GM06990 (cell line): ENCODE results near the gene CADPS2.
A peak's percentile ranks its signal among the peaks of the same experiment; 100 is the strongest.

Experiments used
- DNase-seq: peaks from one replicate; pipeline ENCODE4 v3.0.0-alpha.2; 2011; ENCODE audit not compliant: insufficient read length; ENCODE audit errors: extremely low read depth
- H3K27me3 ChIP-seq: replicated peaks from 2 replicates; pipeline ENCODE4 v1.6.0; 2011; ENCODE audit warnings: low read length; ENCODE audit not compliant: control insufficient read depth, insufficient read depth
- H3K36me3 ChIP-seq: 2 replicates; pipeline ENCODE4 v1.5.1; 2011; ENCODE audit warnings: low read length; ENCODE audit not compliant: control insufficient read depth, insufficient read depth
- H3K4me3 ChIP-seq: replicated peaks from 2 replicates; pipeline ENCODE4 v1.5.1; 2011; ENCODE audit warnings: low read depth, mild to moderate bottlenecking, control low read depth, low read length
- TF ChIP-seq, protein P1 (sequence below): IDR thresholded peaks from 2 replicates; pipeline ENCODE4 v1.5.1; 2011; ENCODE audit warnings: low read length, control low read depth, mild to moderate bottlenecking, inconsistent platforms; ENCODE audit not compliant: insufficient read depth, poor library complexity, severe bottlenecking

The CADPS2 gene

DNA sequence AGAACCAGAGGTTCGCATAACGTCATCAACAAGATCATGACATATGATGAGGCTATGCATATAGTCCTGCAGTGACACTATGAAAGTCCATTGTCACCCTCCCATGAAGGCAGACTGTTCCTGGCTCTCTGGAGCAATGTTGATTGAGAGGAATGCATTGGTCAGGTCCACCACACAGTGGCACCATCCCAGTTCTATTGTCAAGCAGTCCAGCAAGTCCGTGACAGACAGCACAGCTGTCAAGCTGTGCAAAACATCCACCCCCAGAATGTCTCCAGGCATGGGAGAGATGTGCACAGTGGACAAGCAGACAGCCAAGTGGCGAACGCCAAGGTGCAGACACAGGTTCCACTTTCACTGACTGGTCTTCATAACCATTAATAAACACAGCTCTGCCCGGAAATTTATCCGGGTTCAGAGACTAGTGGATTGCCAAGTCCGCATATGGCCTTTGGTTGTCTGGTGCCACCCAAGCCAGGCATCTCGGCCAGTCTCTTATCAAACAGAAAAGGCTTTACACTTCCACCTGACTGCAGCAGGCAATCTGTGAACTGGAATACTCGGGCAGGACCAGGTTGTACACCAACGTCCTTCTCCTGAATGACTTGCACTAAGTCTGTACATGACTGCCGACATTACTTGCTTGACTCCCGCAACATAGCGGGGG, 194.6 kb downstream of the CADPS2 start:
- TF ChIP-seq, protein P1, sequence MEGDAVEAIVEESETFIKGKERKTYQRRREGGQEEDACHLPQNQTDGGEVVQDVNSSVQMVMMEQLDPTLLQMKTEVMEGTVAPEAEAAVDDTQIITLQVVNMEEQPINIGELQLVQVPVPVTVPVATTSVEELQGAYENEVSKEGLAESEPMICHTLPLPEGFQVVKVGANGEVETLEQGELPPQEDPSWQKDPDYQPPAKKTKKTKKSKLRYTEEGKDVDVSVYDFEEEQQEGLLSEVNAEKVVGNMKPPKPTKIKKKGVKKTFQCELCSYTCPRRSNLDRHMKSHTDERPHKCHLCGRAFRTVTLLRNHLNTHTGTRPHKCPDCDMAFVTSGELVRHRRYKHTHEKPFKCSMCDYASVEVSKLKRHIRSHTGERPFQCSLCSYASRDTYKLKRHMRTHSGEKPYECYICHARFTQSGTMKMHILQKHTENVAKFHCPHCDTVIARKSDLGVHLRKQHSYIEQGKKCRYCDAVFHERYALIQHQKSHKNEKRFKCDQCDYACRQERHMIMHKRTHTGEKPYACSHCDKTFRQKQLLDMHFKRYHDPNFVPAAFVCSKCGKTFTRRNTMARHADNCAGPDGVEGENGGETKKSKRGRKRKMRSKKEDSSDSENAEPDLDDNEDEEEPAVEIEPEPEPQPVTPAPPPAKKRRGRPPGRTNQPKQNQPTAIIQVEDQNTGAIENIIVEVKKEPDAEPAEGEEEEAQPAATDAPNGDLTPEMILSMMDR, result no peak
- no peak for DNase-seq

DNA sequence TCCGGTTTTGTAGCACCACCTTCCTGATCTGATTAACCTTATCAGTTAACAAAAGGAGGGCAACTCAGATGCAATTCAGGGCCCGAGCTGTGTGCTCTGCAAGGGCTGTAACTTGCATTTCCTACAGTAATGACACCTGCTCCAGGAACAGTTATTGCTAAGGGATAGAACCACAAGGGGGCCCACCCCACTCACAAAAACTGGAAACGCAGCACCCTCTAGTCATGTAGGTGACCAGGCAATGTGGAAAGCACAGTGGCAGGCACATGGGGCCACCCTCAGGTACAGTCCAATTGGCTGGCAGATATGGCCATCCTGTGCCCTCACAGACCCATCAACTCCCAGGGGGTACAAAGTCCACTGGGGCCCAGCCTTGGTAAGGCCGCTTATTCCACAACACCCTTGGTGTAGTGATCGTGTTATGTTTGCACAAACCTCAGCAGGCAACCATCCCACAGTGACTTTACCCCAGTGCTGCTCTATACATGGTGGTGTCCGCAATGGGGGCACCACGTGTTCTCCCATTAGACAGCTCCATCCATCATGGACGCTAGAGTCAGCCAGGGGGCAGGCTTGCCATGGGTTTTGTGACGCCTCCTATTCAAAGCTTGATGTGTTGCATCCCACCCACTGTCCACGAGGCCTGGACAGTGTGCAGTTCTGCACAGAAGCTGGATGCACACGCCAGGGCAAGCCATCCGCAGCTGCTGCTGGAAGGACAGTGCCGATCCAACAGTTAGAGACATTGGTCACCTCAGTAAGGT, 196.7 kb downstream of the CADPS2 start:
- H3K36me3 ChIP-seq, result no peaks in the 10 kb centered on the region
- H3K27me3 ChIP-seq, result no peaks in the 10 kb centered on the region
- TF ChIP-seq, protein P1, result peak; percentile 11
- H3K4me3 ChIP-seq, result no peak overlapping the region
- DNase-seq, result no peak

More for the DNA sequence above, 194.6 kb downstream of the CADPS2 start:
- no peaks in the 10 kb centered on the region for H3K27me3 ChIP-seq
- no peak overlapping the region for H3K4me3 ChIP-seq
- no peaks in the 10 kb centered on the region for H3K36me3 ChIP-seq

DNA sequence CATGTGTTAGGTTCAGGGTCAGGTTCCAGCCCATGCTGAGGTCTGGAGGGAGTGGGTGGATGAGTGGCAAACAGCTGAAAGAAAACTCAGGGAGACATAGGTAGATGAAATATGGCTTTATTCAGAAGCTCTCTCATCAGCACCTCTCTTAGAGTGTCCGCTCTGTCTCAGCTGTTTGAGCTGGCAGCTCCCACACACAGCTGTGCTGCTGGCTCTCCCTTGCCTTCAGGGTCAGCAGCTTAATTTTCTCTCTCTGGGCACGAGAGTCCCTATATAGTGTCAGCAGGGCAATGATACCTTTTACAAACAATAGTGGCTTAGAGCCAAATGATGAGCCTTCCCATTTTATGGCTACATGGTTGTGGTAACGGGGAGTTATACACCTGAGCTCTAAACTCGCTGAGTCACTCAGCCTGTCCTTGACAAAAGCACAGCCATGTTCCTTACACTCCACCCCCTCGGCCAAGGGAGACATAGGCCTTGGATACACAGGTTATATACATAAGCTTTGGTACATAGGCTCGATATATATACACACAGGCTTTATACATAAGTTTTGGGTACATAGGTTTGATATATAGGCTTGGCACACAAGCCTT, 197.8 kb downstream of the CADPS2 start:
- no peak for DNase-seq
- H3K36me3 ChIP-seq, result no peaks in the 10 kb centered on the region
- H3K27me3 ChIP-seq, result no peaks in the 10 kb centered on the region
- TF ChIP-seq, protein P1, result no peak
- no peak overlapping the region for H3K4me3 ChIP-seq

DNA sequence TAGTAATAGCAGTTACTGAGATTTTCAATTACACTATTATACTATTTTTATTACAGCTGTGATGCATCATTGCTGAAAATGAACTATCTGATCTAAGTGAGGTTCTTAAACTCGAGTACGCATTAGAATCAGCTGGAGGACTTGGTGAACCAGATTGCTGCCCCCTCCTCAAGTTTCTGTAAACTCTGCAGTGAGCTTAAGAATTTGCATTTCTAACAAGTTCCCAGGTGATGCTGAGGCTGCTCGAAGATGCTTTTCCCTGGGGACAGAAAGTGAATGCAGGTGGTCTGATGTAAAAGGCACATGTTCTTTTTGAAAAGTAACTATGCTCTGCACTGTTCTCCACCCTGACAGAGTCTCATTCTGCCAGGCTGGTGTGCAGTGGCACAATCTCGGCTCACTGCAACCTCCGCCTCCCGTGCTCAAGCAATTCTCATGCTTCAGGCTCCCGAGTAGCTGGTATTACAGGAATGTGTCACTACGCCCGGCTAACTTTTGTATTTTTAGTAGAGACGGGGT, 199.8 kb downstream of the CADPS2 start:
- no peaks in the 10 kb centered on the region for H3K36me3 ChIP-seq
- H3K27me3 ChIP-seq, result no peaks in the 10 kb centered on the region
- no peak for DNase-seq
- TF ChIP-seq, protein P1, result no peak
- no peak overlapping the region for H3K4me3 ChIP-seq

DNA sequence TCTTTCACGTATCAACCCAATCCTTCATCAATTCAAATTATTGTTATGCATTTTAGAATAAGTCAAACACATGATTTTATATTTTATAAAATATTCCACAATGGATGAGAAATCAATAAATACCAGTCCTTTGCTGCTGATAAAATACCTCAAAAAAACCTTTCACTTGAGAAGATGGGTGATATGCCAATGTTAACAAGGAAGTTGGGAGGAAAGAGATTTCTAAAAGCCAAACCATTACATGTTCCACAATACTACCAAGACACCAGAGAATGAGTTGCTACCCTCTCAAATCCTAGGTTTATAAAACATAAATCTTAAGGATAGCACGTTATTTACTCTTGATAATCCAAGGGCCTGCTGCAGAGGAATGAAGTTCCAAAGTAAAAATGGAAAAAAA, 201.8 kb downstream of the CADPS2 start:
- no peaks in the 10 kb centered on the region for H3K36me3 ChIP-seq
- no peak overlapping the region for H3K4me3 ChIP-seq
- H3K27me3 ChIP-seq, result no peaks in the 10 kb centered on the region
- TF ChIP-seq, protein P1, result no peak
- no peak for DNase-seq
